ENCODE data around the gene FSCN2.

FSCN2 gene

DNA sequence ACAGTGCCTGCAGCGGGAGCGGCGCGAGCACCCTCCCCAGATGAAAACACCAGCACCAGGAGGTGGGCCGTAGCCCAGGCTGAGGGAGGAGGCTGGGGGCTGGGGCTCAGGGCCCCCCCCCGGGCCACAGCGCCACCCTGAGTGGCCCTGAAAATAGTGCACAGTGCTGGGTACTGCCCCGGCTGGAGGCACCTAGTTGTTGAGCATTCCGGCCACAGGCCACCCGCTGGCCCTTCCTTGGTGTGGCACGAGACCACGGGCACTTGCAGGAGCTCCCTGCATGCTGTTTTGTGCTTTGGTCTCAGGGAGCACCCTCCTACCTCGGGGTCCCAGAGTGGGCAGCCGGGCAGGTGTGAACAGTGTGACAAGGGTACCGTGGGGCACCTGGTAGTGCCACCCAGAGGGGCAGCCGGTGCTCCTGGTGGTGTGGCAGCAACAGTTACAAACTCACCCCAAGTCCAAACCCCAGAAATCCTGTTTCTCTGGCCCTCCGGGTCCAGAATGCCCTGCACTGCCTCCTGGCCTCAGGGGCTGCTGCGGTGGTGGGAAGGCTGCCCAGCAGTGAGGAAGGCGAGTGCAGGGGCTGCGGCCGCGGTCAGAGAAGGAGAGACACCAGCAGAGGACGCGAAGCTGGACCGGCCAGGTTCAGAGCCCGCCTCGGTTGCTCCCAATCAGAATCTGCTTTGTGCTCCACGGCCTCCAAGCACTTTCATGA, 11.9 kb downstream of the FSCN2 start:
- ChIA-PET POLR2A (ENCODE audit: low non-redundant PET) (no interaction called here), CTCF (no interaction called here)
- TF ChIP-seq, protein P1, sequence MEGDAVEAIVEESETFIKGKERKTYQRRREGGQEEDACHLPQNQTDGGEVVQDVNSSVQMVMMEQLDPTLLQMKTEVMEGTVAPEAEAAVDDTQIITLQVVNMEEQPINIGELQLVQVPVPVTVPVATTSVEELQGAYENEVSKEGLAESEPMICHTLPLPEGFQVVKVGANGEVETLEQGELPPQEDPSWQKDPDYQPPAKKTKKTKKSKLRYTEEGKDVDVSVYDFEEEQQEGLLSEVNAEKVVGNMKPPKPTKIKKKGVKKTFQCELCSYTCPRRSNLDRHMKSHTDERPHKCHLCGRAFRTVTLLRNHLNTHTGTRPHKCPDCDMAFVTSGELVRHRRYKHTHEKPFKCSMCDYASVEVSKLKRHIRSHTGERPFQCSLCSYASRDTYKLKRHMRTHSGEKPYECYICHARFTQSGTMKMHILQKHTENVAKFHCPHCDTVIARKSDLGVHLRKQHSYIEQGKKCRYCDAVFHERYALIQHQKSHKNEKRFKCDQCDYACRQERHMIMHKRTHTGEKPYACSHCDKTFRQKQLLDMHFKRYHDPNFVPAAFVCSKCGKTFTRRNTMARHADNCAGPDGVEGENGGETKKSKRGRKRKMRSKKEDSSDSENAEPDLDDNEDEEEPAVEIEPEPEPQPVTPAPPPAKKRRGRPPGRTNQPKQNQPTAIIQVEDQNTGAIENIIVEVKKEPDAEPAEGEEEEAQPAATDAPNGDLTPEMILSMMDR (conservative IDR thresholded peaks at IDR 0.05; ENCODE audit: low read depth): no peak
- no peak for DNase-seq (ENCODE audit: low spot score)
- H3K27ac ChIP-seq: peak overlapping the region; percentile 42; the same call in 1 of the 2 replicates

DNA sequence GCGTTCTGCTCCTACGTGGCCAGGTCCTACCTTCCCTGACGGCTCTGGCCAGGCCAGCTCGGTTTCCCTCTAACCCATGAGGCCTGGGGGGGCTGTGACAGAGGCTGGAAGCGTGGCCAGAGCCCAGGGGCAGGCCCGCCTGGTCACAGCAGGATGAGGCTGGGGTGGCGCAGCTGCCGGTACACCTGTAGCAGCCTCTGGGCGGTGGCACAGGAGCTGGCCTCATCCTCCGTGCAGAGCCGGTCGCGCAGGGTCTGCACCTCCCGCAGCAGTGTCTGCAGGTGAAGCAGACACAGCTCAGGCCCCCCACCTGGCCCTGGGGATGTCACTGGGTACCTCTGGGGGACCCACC, 12.5 kb downstream of the FSCN2 start:
- CTCF ChIA-PET: no interaction called here
- POLR2A ChIA-PET (ENCODE audit: low non-redundant PET): no interaction called here
- no peak for DNase-seq (ENCODE audit: low spot score)
- peak overlapping the region; percentile 9; the same call in 1 of the 2 replicates for H3K27ac ChIP-seq
- TF ChIP-seq, protein P1 (conservative IDR thresholded peaks at IDR 0.05; ENCODE audit: low read depth): no peak

DNA sequence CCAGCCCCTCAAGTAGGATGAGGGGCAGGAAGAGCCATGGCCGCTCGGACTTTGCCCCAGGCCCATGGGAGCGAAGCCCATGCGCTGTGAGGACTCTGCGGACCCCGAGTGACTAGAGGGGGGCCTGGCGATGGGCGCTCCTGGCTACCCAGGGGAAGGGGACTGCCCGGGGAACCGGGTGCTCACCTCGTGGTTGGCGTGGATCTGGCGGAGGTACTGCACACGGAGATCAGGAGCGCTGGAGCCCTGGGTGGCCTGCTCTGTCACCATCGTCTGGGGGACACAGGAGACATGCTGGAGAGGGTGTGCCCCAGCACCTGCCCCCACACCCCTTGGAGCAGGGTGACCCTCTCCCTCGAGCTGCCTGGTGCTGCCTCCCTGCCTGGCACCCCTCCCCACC, 12.9 kb downstream of the FSCN2 start:
- H3K27ac ChIP-seq: no peak overlapping the region
- no peak for DNase-seq (ENCODE audit: low spot score)
- TF ChIP-seq, protein P1 (conservative IDR thresholded peaks at IDR 0.05; ENCODE audit: low read depth): no peak
- ChIA-PET CTCF (no interaction called here), POLR2A (ENCODE audit: low non-redundant PET) (no interaction called here)

DNA sequence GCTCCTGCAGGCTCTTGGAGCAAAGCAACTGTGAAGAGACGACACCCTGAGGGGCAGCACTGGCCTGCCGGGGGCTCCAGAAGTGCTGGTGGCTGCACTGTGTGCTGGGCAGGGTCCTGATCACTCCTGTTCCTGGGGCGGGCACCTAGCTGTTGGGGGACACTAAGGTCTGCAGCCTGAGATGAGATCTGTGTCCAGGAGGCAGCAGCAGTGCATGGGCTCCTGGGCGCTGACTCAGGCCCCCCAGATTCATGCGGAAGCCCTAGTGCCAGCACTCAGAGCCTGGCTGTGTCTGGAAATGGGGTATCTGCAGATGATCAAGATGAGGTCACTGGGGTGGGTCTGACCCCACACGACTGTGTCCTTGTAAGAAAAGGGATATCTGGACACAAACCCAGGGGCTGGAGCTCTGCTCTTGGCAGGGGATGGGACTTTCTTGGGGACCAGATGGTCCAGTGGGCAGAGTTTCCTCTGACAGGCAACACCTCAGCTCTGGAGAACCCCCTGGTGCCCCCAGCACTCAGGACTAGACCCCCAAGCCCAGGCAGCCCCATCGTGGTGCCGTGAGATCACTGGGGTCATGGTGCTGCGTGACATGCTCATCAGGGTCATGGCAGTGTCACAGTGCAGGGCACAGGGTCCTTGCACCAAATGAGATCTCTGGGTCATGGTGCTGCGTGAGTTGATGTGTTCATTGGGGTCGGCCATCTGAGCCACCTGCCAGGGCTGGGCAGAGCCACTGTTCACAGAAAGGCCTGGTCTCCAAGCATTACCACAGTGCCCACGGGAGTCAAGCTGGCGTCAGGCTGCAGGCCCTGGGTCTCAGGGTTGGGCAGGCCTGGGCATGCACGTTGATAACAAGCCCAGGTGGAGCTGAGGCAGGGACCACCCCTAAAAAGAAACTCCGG, 14.5 kb downstream of the FSCN2 start:
- ChIA-PET POLR2A (ENCODE audit: low non-redundant PET) (no interaction called here), CTCF (no interaction called here)
- TF ChIP-seq, protein P1 (conservative IDR thresholded peaks at IDR 0.05; ENCODE audit: low read depth): no peak
- DNase-seq (ENCODE audit: low spot score): no peak
- peak overlapping the region; percentile 52 for H3K27ac ChIP-seq

DNA sequence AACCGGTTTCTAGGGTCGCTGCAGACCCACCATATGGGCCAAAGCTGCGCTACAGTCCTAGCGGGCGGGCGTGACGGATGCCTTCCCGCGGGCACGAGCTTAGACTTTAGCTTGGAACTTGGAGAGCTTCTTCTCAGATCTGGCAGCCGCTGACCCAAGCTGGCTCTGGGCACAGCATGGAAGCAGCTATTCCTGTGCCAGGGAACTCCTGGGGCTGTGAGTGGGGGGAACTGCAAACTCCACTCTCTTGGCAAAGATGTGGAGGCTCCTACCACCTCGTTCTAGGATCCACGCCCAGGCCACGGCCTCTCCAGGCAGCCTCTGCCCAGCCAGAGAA, 15.1 kb downstream of the FSCN2 start:
- ChIA-PET POLR2A (ENCODE audit: low non-redundant PET) (no interaction called here), CTCF (no interaction called here)
- TF ChIP-seq, protein P1 (conservative IDR thresholded peaks at IDR 0.05; ENCODE audit: low read depth): no peak

DNA sequence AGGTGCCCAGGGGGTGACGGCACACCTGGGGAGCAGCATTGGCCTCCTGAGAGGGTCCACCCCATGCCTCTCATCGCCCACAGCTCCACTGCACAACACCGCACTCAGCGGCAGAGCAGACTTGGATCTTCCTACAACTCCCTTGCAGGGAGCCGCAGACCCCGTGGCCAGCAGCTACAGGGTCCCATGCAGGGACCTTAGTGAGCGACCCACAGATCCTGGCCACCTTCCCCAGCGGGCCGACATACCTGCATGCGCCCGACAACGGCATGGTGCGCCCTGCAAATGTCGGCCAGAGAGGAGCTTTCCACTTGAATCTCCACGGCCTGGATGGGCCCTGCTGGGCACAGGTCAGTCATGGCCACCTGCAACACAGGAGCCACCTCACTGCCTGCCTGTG, 15.6 kb downstream of the FSCN2 start:
- POLR2A ChIA-PET (ENCODE audit: low non-redundant PET): no interaction called here
- CTCF ChIA-PET: interaction anchor here (0.5 to 0.6 kb wide), 2 partner anchors 330 to 419 kb away, joined by 3 read pairs; no protein-coding TSS in a partner anchor
- no peak for DNase-seq (ENCODE audit: low spot score)
- H3K27ac ChIP-seq: peak overlapping the region; percentile 52
- TF ChIP-seq, protein P1 (conservative IDR thresholded peaks at IDR 0.05; ENCODE audit: low read depth): no peak

More for the DNA sequence above, 15.1 kb downstream of the FSCN2 start:
- DNase-seq (ENCODE audit: low spot score): no peak
- H3K27ac ChIP-seq: peak overlapping the region; percentile 52
